ENCODE measurements around the gene EGFR. TPM values are rescaled to one million over a fixed set of nuclear protein-coding genes. Genes with fewer than 3 reads are reported as not detected.

Gene EGFR
- polyA plus RNA-seq, 1 of the 3 experiments (the other 2 are of a cell fraction) = 37.6 TPM

DNA sequence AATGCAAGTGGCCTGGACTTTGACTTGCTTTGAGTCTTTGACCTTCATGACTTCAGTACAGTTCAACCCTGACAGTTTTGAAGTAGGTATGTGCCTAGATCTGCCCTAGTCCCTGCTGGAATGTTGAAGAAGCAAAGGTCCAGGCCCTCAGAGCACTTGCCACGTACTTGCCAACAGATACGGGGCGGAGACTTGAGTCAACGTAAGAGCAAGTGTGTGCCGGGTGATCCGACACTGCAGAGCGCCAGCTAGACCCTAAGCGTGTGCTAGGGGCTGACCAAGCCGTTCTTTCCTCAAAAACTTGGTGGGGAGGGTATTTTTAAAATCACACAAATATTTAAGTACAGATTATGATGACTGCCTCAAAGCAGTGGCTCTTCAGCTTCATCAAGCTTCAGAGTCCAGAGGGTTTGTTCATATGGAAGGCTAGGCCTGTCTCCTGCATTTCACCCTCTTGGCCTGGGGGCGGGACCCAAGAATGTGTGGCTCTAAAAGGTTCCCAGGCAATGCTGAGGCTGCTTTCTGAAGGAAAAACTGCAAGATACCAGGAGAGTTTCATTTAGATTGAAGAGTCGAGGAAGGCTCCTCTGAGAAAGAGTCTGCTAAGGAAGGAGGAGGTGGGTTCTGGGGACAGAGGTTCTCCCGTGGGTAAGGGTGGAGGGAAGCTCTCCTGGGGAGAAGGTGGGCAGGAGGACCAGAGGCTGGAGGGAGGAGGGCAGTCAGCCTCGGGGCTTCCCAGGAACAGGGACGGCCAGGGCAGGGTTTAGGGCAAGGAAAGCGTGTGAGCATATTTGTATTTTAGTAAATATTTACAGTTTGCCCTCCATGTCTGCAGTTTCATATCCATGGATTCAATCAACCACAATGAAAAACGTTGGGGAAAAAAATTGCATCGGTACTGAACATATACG is 160.3 kb downstream of the EGFR start:
- Histone ChIP-seq H3F3A (replicated peaks; ENCODE audit: insufficient read depth) (peaks cover 1% of the 10 kb centered on the region), H3K36me3 (replicated peaks in 1 of 2; ENCODE audit: control insufficient read depth in 1 of 2, insufficient read depth in 2 of 2, low read length in 1 of 2) (peaks cover 72% of the 10 kb centered on the region in 2 experiments), H3K9me2 (no peaks in the 10 kb centered on the region), H3K4me3 (ENCODE audit: low read depth in 2 of 2, low read length in 1 of 2) (no peak overlapping the region), H3K9ac (no peak overlapping the region), H3K9me3 (no peaks in the 10 kb centered on the region), H3K4me2 (no peak overlapping the region), H3K27ac (ENCODE audit: low read depth in 2 of 2, low read length in 1 of 2) (no peak overlapping the region), H2AFZ (ENCODE audit: low read depth) (no peak overlapping the region), H3K4me1 (ENCODE audit: control insufficient read depth in 1 of 2, insufficient read depth in 2 of 2, low read depth in 1 of 2, low read length in 1 of 2) (peaks cover 0 to 53% of the 10 kb centered on the region in 2 experiments; a peak in 3 of 4 replicates), H3K27me3 (ENCODE audit: insufficient read depth) (no peaks in the 10 kb centered on the region), H3K79me2 (ENCODE audit: insufficient read depth) (no peaks in the 10 kb centered on the region; the same call in 1 of the 2 replicates), H4K20me1 (ENCODE audit: insufficient read depth) (no peaks in the 10 kb centered on the region)
- ChIA-PET CTCF (interaction anchor here (0.9 to 2.0 kb wide), 3 partner anchors 76 to 406 kb away, joined by 3 to 13 read pairs (median 3); no protein-coding TSS in a partner anchor), POLR2A (interaction anchor here (1.2 kb wide), 1 partner anchor 13 kb away, joined by 3 read pairs; no protein-coding TSS in a partner anchor)
- WGBS (ENCODE audit: low lambda C conversion rate) = 85% methylated on average over 18 of the region's 18 CpGs
- no peak for DNase-seq
- TF ChIP-seq EP300 (IDR thresholded peaks at IDR 0.05; ENCODE audit: borderline replicate concordance in 1 of 2, low read depth in 1 of 2, low read length in 1 of 2) (no peak), MXI1 (IDR thresholded peaks at IDR 0.05; ENCODE audit: low read depth, low read length) (no peak), CHD2 (IDR thresholded peaks at IDR 0.05; ENCODE audit: low read length, partially characterized antibody) (no peak), RCOR1 (IDR thresholded peaks at IDR 0.05; ENCODE audit: low read length) (no peak), JUND (IDR thresholded peaks at IDR 0.05) (no peak), GATA2 (CRISPR knock-in tag; IDR thresholded peaks at IDR 0.05) (no peak), FOXJ3 (CRISPR knock-in tag; IDR thresholded peaks at IDR 0.05) (no peak), TEAD4 (IDR thresholded peaks at IDR 0.05; ENCODE audit: borderline replicate concordance, insufficient read depth) (no peak), MEF2A (IDR thresholded peaks at IDR 0.05; ENCODE audit: borderline replicate concordance, low read depth) (no peak), SIN3A (IDR thresholded peaks at IDR 0.05; ENCODE audit: borderline replicate concordance, low read depth, low read length) (no peak)
- TF ChIP-seq, protein P1, sequence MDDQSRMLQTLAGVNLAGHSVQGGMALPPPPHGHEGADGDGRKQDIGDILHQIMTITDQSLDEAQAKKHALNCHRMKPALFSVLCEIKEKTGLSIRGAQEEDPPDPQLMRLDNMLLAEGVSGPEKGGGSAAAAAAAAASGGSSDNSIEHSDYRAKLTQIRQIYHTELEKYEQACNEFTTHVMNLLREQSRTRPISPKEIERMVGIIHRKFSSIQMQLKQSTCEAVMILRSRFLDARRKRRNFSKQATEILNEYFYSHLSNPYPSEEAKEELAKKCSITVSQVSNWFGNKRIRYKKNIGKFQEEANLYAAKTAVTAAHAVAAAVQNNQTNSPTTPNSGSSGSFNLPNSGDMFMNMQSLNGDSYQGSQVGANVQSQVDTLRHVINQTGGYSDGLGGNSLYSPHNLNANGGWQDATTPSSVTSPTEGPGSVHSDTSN (IDR thresholded peaks at IDR 0.05) = no peak
- TF ChIP-seq, protein P2, sequence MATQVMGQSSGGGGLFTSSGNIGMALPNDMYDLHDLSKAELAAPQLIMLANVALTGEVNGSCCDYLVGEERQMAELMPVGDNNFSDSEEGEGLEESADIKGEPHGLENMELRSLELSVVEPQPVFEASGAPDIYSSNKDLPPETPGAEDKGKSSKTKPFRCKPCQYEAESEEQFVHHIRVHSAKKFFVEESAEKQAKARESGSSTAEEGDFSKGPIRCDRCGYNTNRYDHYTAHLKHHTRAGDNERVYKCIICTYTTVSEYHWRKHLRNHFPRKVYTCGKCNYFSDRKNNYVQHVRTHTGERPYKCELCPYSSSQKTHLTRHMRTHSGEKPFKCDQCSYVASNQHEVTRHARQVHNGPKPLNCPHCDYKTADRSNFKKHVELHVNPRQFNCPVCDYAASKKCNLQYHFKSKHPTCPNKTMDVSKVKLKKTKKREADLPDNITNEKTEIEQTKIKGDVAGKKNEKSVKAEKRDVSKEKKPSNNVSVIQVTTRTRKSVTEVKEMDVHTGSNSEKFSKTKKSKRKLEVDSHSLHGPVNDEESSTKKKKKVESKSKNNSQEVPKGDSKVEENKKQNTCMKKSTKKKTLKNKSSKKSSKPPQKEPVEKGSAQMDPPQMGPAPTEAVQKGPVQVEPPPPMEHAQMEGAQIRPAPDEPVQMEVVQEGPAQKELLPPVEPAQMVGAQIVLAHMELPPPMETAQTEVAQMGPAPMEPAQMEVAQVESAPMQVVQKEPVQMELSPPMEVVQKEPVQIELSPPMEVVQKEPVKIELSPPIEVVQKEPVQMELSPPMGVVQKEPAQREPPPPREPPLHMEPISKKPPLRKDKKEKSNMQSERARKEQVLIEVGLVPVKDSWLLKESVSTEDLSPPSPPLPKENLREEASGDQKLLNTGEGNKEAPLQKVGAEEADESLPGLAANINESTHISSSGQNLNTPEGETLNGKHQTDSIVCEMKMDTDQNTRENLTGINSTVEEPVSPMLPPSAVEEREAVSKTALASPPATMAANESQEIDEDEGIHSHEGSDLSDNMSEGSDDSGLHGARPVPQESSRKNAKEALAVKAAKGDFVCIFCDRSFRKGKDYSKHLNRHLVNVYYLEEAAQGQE (IDR thresholded peaks at IDR 0.05; ENCODE audit: low read depth, low read length) = no peak
- TF ChIP-seq, protein P3, sequence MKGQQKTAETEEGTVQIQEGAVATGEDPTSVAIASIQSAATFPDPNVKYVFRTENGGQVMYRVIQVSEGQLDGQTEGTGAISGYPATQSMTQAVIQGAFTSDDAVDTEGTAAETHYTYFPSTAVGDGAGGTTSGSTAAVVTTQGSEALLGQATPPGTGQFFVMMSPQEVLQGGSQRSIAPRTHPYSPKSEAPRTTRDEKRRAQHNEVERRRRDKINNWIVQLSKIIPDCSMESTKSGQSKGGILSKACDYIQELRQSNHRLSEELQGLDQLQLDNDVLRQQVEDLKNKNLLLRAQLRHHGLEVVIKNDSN (IDR thresholded peaks at IDR 0.05; ENCODE audit: borderline replicate concordance, low read depth) = no peak

Measured in SK-N-SH (cell line).